ENCODE measurements around the gene UNC93A.

GRCh38 chr6:167302074-167302473 lies 11.0 kb downstream of the UNC93A start:
- TF ChIP-seq CTCF (IDR thresholded peaks at IDR 0.05; ENCODE audit: poor library complexity, severe bottlenecking) = no peak
- TF ChIP-seq RAD21 (conservative IDR thresholded peaks at IDR 0.05) = no peak
- no peak for TF ChIP-seq EP300 (conservative IDR thresholded peaks at IDR 0.05; ENCODE audit: poor library complexity, severe bottlenecking)

All from neural cell (in vitro differentiated cells).